ENCODE measurements around the gene ST8SIA5.

DNA sequence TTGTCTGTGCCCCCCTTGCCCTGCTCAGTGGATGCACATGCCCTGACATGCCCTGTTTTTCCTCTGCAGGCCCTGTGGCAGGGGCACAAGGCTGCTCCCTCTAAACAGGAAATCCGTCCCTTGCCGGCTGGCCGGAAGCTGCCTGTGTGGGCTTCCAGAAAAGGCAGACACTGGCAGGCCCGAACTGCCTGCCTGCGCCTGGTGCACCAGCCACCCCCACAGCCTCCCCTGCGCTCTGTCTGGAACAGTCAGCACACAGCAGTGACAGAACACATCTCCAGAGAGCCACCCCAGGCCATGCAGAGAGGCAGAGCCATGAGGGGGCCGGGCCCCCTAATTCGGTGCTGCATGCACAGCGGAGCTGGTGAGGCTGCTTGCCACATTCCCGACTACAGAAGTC, 133.3 kb downstream of the ST8SIA5 start:
- TF ChIP-seq, protein P1, sequence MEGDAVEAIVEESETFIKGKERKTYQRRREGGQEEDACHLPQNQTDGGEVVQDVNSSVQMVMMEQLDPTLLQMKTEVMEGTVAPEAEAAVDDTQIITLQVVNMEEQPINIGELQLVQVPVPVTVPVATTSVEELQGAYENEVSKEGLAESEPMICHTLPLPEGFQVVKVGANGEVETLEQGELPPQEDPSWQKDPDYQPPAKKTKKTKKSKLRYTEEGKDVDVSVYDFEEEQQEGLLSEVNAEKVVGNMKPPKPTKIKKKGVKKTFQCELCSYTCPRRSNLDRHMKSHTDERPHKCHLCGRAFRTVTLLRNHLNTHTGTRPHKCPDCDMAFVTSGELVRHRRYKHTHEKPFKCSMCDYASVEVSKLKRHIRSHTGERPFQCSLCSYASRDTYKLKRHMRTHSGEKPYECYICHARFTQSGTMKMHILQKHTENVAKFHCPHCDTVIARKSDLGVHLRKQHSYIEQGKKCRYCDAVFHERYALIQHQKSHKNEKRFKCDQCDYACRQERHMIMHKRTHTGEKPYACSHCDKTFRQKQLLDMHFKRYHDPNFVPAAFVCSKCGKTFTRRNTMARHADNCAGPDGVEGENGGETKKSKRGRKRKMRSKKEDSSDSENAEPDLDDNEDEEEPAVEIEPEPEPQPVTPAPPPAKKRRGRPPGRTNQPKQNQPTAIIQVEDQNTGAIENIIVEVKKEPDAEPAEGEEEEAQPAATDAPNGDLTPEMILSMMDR (IDR thresholded peaks at IDR 0.05) = no peak
- TF ChIP-seq POLR2AphosphoS5 (IDR thresholded peaks at IDR 0.05) (no peak), POLR2A (IDR thresholded peaks at IDR 0.05) (no peak)
